Measurements from ENCODE around the gene ABCA7. TPM values are rescaled to one million over a fixed set of nuclear protein-coding genes. Genes with fewer than 3 reads are reported as not detected.

ABCA7 gene
- total RNA-seq, 3 donors from 2014 or later, result 23.5 to 25.6 (median 25.6) TPM

GRCh38 chr19:1004803-1005664 lies 34.9 kb upstream of the ABCA7 start:
- no peak for ATAC-seq
- H3K36me3 ChIP-seq (ENCODE audit: low read depth), result peaks cover 3% of the 10 kb centered on the region
- no peak overlapping the region for H3K4me3 ChIP-seq
- intact Hi-C loops (cut with DNase I, micrococcal nuclease), result no loop called here
- no peak for TF ChIP-seq CTCF (IDR thresholded peaks at IDR 0.05)
- H3K9me3 ChIP-seq, result no peaks in the 10 kb centered on the region
- peaks cover 8% of the 10 kb centered on the region for H3K4me1 ChIP-seq (ENCODE audit: low read depth)
- no peak for DNase-seq

- Histone ChIP-seq H3K4me1 (ENCODE audit: low read depth) (peaks cover 2% of the 10 kb centered on the region), H3K36me3 (ENCODE audit: low read depth) (peaks cover 7% of the 10 kb centered on the region), H3K9me3 (no peaks in the 10 kb centered on the region), H3K4me3 (no peak overlapping the region)
- ATAC-seq, result no peak
- intact Hi-C loops (cut with DNase I, micrococcal nuclease), result no loop called here
- no peak for DNase-seq
- TF ChIP-seq CTCF (IDR thresholded peaks at IDR 0.05), result no peak
Observed at GRCh38 chr19:1006711-1007398, 33.1 kb upstream of the ABCA7 start.

- intact Hi-C loops (cut with DNase I, micrococcal nuclease), result no loop called here
- DNase-seq, result no peak
- Histone ChIP-seq H3K4me1 (ENCODE audit: low read depth) (peaks cover 2% of the 10 kb centered on the region), H3K4me3 (no peak overlapping the region), H3K36me3 (ENCODE audit: low read depth) (peaks cover 7% of the 10 kb centered on the region), H3K9me3 (no peaks in the 10 kb centered on the region)
- no peak for ATAC-seq
- no peak for TF ChIP-seq CTCF (IDR thresholded peaks at IDR 0.05)
Observed at GRCh38 chr19:1007399-1008251, 32.3 kb upstream of the ABCA7 start.

GRCh38 chr19:1008268-1009040 lies 31.5 kb upstream of the ABCA7 start:
- DNase-seq, result peak in 2 of 3 donors; percentile 27 to 54
- intact Hi-C loops (cut with DNase I, micrococcal nuclease), result no loop called here
- no peak overlapping the region for H3K4me3 ChIP-seq
- H3K4me1 ChIP-seq (ENCODE audit: low read depth), result peaks cover 2% of the 10 kb centered on the region
- TF ChIP-seq CTCF (IDR thresholded peaks at IDR 0.05), result no peak
- no peaks in the 10 kb centered on the region for H3K9me3 ChIP-seq
- ATAC-seq, result no peak
- H3K36me3 ChIP-seq (ENCODE audit: low read depth), result peaks cover 7% of the 10 kb centered on the region

Measured in mucosa of descending colon (tissue), 3 donors.